NT2/D1 (cell line): ENCODE results near the gene COMT.

Experiments used
- DNase-seq: peaks from one replicate; pipeline ENCODE4 v3.0.0-alpha.2; 2011; ENCODE audit warnings: low read depth, low spot score
- H3K27me3 ChIP-seq: 2 replicates; pipeline ENCODE4 v1.6.0; 2011; ENCODE audit warnings: mild to moderate bottlenecking; ENCODE audit not compliant: insufficient read length, insufficient read depth
- H3K36me3 ChIP-seq: 2 replicates; pipeline ENCODE4 v1.6.1; 2011; ENCODE audit warnings: mild to moderate bottlenecking, low read length, mixed read lengths; ENCODE audit not compliant: insufficient read depth, insufficient read length
- H3K4me1 ChIP-seq: 2 replicates; pipeline ENCODE4 v1.5.1; 2011; ENCODE audit not compliant: insufficient read depth, insufficient read length
- H3K4me3 ChIP-seq: 2 replicates; pipeline ENCODE4 v1.5.1; 2011; ENCODE audit warnings: low read depth; ENCODE audit not compliant: insufficient read length
- H3K9ac ChIP-seq: 2 replicates; pipeline ENCODE4 v1.6.0; 2011; ENCODE audit warnings: low read depth; ENCODE audit not compliant: insufficient read length
- H3K9me3 ChIP-seq: 2 replicates; pipeline ENCODE4 v1.5.1; 2011; ENCODE audit warnings: mild to moderate bottlenecking, low read length; ENCODE audit not compliant: insufficient read depth
- SUZ12 ChIP-seq: IDR thresholded peaks from 2 replicates; pipeline ENCODE4 v1.6.1; 2011; ENCODE audit not compliant: insufficient read length, insufficient read depth; ENCODE audit errors: extremely low read depth
- YY1 ChIP-seq: IDR thresholded peaks from 2 replicates; pipeline ENCODE4 v1.6.1; 2011; ENCODE audit not compliant: insufficient read length, insufficient read depth
- ZNF274 ChIP-seq: IDR thresholded peaks from 2 replicates; pipeline ENCODE4 v1.6.1; 2011; ENCODE audit warnings: mild to moderate bottlenecking, low read depth, low read length

The COMT gene

DNA sequence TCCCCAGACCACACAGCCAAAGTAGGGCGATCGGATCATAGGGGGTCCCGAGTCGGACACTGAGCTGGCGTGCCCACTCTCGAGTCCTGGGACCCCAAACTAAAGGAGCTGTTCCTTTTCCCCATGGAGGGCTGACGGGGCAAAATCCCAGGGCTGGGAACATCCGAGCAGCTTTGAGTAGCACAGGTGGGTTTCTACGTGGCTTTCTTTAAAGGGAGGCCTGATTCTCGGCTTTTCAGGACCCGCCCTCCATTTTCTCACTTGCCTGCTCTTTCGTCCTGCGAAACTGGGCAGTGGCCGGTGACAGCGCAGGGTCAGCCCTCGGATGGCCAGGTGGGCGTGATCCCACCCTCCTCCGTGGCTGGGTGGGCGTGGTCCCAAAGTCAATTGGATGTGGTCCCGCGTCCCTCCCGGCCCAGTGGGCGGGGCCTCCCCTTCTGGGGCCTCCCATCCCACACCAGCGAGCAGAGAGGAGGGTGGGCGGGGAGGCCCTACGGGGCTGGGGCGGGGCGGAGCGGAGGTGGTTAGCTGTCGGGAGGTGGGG lies 17.5 kb downstream of the COMT start:
- Histone ChIP-seq H3K9ac (peak overlapping the region; percentile 50), H3K27me3 (no peaks in the 10 kb centered on the region), H3K4me1 (peaks cover 20% of the 10 kb centered on the region), H3K36me3 (peaks cover 45% of the 10 kb centered on the region), H3K4me3 (peak overlapping the region; percentile 18), H3K9me3 (no peaks in the 10 kb centered on the region)
- TF ChIP-seq YY1 (no peak), SUZ12 (no peak), ZNF274 (no peak)
- peak; percentile 78 for DNase-seq

DNA sequence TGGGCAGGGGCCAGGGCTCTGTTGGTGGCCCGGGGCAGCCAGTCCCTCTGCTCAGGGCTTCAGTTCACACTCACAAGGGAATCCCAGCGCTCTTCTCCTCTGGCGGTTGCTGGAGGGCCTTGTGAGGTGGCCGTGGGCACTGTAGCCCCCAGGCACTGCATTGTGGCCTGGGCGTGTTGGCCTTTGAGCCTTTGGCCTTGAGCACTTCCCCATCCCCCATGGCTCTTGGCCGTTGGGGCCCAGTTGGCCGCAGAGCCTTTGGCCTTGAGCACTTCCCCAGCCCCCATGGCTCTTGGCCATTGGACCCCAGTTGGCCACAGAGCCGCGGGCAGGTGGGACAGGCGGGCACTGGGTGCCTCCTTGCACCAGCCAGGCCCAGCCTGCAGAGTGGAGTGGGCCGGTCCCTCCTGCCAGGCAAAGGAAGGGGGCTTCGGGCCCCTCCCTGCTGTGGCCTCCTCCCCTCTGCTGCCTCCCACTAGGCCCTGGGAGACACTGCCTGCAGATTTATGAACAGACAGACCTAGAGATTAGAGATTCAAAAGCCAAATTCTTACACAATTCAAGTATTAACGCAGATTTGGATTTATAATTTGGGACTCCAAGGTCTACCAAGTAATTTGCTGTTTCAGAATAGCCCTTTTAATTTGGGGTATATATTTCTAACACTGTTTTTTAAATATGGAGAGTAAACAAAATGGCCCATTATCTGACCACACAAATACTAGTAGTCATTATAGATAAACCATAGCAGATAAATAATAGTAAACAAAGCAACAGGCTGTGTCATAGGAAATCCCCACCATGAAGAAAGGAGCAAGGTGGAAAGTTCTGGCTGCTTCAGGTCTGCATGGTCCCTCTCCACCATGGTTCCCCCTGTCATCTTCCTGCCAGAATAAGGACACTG lies 18.3 kb downstream of the COMT start:
- Histone ChIP-seq H3K9me3 (no peaks in the 10 kb centered on the region), H3K27me3 (no peaks in the 10 kb centered on the region), H3K9ac (peak overlapping the region; percentile 32), H3K4me3 (no peak overlapping the region), H3K36me3 (peaks cover 49% of the 10 kb centered on the region), H3K4me1 (peaks cover 20% of the 10 kb centered on the region)
- DNase-seq, result no peak
- TF ChIP-seq SUZ12 (no peak), ZNF274 (no peak), YY1 (no peak)

DNA sequence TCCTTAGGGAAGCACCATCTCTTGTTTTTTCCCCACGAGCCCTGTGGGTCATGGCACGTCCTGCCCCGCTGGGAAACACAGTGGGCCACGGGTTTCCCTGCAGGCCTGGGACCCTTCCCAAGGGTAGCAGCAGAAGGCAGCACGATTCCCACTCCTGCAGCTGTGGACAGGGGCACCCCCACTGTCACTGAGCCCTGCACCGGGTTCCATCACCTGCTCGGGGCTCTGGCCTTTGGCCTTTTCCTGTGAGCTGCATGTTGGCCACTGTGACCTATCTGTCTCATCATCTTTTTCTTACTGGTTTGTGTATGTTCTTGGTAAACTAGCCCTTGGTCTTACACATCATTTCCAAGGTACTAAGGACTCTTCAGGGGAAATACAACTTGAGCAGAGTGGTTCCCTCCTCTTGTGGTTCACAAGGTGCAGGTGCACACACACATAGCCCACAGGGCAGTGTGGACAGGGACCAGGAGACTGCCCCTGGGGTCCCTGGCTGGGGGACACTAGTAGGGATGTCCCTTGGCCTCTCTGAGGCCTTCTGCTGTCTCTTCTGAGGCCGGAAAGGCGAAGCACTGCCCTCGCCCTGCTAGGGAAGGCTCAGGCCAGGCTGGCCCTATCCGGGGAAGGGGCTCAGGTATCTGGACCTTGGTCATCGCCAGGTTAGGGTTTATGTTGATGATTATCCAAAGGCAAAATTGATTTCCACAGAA lies 19.1 kb downstream of the COMT start:
- no peak overlapping the region for H3K9ac ChIP-seq

GRCh38 chr22:19961201-19961580 lies 19.6 kb downstream of the COMT start:
- peaks cover 20% of the 10 kb centered on the region for H3K4me1 ChIP-seq
- TF ChIP-seq YY1, result no peak
- no peak for TF ChIP-seq ZNF274
- no peak for TF ChIP-seq SUZ12

More for the DNA sequence above, 19.1 kb downstream of the COMT start:
- H3K36me3 ChIP-seq, result peaks cover 47% of the 10 kb centered on the region
- no peaks in the 10 kb centered on the region for H3K9me3 ChIP-seq
- DNase-seq, result no peak
- H3K4me3 ChIP-seq, result no peak overlapping the region
- no peak for TF ChIP-seq YY1
- TF ChIP-seq SUZ12, result no peak
- TF ChIP-seq ZNF274, result no peak
- H3K4me1 ChIP-seq, result peaks cover 20% of the 10 kb centered on the region
- H3K27me3 ChIP-seq, result no peaks in the 10 kb centered on the region

DNA sequence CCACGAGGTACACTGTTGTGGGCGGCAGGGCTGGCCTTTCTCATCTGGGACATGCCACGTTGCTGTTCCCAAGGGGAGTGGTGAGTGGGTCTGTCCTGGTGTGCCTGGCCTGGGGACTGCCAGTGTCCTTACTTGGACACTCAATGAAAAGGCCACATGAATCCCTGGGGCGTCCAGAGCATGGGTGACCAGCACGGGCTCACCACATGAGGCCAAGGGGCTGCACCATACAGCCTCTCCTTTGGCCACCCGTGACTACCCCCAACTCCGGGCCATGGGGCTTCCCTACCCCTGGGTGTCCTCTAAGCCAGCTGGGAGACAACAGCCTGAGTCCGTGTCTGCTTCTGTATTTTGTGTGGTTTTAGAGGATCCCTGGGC lies 20.3 kb downstream of the COMT start:
- Histone ChIP-seq H3K27me3 (no peaks in the 10 kb centered on the region), H3K36me3 (peaks cover 56% of the 10 kb centered on the region), H3K9ac (no peak overlapping the region), H3K4me1 (peaks cover 20% of the 10 kb centered on the region), H3K4me3 (no peak overlapping the region), H3K9me3 (no peaks in the 10 kb centered on the region)
- TF ChIP-seq ZNF274 (no peak), YY1 (no peak), SUZ12 (no peak)
- DNase-seq, result no peak

More at GRCh38 chr22:19961201-19961580, 19.6 kb downstream of the COMT start:
- H3K9ac ChIP-seq, result no peak overlapping the region
- H3K27me3 ChIP-seq, result no peaks in the 10 kb centered on the region
- DNase-seq, result no peak
- peaks cover 50% of the 10 kb centered on the region for H3K36me3 ChIP-seq
- H3K4me3 ChIP-seq, result no peak overlapping the region
- H3K9me3 ChIP-seq, result no peaks in the 10 kb centered on the region

DNA sequence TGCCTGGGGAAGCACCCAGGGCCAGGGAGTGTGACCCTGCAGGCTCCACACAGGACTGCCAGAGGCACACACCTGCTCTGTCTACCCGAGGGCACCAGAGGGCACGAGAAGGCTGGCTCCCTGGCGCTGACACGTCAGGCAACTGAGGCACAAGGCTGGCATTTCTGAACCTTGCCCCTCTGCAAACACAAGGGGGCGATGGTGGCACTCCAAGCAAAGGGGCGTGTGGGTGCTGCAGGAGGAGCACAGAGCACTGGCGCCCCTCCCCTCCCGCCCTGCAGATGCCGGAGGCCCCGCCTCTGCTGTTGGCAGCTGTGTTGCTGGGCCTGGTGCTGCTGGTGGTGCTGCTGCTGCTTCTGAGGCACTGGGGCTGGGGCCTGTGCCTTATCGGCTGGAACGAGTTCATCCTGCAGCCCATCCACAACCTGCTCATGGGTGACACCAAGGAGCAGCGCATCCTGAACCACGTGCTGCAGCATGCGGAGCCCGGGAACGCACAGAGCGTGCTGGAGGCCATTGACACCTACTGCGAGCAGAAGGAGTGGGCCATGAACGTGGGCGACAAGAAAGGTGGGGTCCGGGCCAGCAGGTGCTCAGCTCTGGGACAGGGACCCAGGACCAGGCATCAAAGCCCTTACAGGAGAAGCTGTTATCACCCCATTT lies 20.8 kb downstream of the COMT start:
- no peak for TF ChIP-seq SUZ12
- no peak for TF ChIP-seq ZNF274
- TF ChIP-seq YY1, result no peak
- Histone ChIP-seq H3K9ac (peak overlapping the region; percentile 61), H3K4me3 (no peak overlapping the region), H3K36me3 (peaks cover 57% of the 10 kb centered on the region), H3K9me3 (no peaks in the 10 kb centered on the region), H3K27me3 (no peaks in the 10 kb centered on the region), H3K4me1 (peaks cover 20% of the 10 kb centered on the region)
- DNase-seq, result peak; percentile 80
